ENCODE measurements around the gene SMCO2. TPM values are rescaled to one million over a fixed set of nuclear protein-coding genes. Genes with fewer than 3 reads are reported as not detected.

SMCO2 gene
- total and polyA plus RNA-seq, 12 donors: 0.42 to 0.88 (median 0.56) TPM; not detected in 8

DNA sequence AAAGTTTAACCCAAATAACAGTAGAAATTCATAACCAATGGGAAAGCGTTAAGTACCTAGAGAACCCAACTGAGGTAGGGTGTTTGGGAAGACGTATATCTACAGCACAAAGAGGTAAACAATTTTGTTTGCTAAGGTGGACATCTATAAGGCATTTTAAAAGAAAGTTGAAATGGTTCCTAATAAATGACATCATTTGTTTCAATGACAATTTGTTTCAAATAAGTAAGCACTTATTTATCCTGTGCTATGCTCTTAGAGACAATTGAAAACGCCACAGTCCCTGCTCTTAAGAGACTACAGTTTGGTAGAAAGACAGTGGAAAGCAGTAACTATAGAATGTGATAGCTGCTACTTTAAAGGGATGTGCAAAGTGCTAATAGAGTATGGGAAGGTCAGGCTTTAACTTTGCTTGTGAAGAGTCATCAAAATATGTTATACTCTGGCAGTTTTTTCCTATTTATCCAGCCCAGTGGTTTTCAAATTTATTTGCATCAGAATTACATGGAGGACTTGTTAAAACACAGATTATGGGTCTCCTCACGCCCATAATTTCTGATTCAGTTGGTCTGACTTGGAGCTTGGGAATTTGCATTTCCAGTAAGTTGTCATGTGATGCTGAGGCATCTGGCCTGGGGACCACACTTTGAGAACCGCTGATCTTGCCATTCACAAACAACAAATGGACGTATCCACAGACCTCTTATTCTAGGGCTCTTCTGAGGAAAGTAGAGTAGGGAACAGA is 19.6 kb upstream of the SMCO2 start:
- Histone ChIP-seq H3K4me3 (no peak overlapping the region), H3K27ac (no peak overlapping the region), H3K4me1 (replicated peaks in 1 of 2) (no peaks in the 10 kb centered on the region), H3K27me3 (no peaks in the 10 kb centered on the region), H3K9me3 (replicated peaks in 1 of 3) (no peaks in the 10 kb centered on the region), H3K36me3 (replicated peaks in 1 of 2) (no peaks in the 10 kb centered on the region)
- WGBS, 4 donors: 93 to 95% (median 94%) methylated on average over 6 of the region's 6 CpGs
- TF ChIP-seq POLR2A (IDR thresholded peaks at IDR 0.05) (no peak), CTCF (IDR thresholded peaks at IDR 0.05) (no peak)
- intact Hi-C loops (cut with DNase I): loop anchor here in 1 of 2 donors (10.0 kb wide), 1 partner anchor 228 kb away; no protein-coding TSS in a partner anchor
- no peak for DNase-seq

DNA sequence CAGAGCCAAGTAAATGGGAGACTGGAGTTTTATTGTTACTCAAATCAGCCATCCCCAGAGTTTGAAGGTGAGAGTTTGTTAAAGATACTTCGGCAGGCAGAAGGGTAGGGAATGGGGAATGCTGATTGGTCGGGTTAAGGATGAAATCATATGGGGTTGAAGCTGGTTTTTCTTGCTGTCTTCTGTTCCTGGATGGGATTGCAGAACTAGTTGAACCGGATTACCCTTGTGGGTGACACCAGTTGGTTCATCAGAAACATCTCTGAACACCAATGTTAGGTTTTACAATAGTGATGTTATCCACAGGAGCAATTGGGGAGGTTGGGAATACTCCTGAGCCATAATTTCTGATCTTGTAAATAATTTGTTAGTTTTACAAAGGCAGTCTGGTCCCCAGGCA is 18.7 kb upstream of the SMCO2 start:
- no peaks in the 10 kb centered on the region for H3K36me3 ChIP-seq (replicated peaks in 1 of 2)
- H3K4me1 ChIP-seq (replicated peaks in 1 of 2): no peaks in the 10 kb centered on the region
- 64 to 94% (median 92%) methylated on average over 3 of the region's 3 CpGs for WGBS, 4 donors
- no peaks in the 10 kb centered on the region for H3K9me3 ChIP-seq (replicated peaks in 1 of 3)
- no peaks in the 10 kb centered on the region for H3K27me3 ChIP-seq
- DNase-seq: no peak
- TF ChIP-seq CTCF (IDR thresholded peaks at IDR 0.05): no peak
- no peak overlapping the region for H3K4me3 ChIP-seq
- intact Hi-C loops (cut with DNase I): loop anchor here in 1 of 2 donors (10.0 kb wide), 1 partner anchor 227 kb away; no protein-coding TSS in a partner anchor
- H3K27ac ChIP-seq: no peak overlapping the region

GRCh38 chr12:27428466-27428865 is 18.1 kb upstream of the SMCO2 start:
- no peaks in the 10 kb centered on the region for H3K36me3 ChIP-seq (replicated peaks in 1 of 2)
- intact Hi-C loops (cut with DNase I): loop anchor here in 1 of 2 donors (10.0 kb wide), 1 partner anchor 226 kb away; no protein-coding TSS in a partner anchor
- H3K4me1 ChIP-seq (replicated peaks in 1 of 2): no peaks in the 10 kb centered on the region
- H3K9me3 ChIP-seq (replicated peaks in 1 of 3): no peaks in the 10 kb centered on the region
- no peak overlapping the region for H3K4me3 ChIP-seq
- no peak overlapping the region for H3K27ac ChIP-seq
- TF ChIP-seq POLR2A (IDR thresholded peaks at IDR 0.05) (no peak), CTCF (IDR thresholded peaks at IDR 0.05) (no peak)
- DNase-seq: no peak
- no peaks in the 10 kb centered on the region for H3K27me3 ChIP-seq

DNA sequence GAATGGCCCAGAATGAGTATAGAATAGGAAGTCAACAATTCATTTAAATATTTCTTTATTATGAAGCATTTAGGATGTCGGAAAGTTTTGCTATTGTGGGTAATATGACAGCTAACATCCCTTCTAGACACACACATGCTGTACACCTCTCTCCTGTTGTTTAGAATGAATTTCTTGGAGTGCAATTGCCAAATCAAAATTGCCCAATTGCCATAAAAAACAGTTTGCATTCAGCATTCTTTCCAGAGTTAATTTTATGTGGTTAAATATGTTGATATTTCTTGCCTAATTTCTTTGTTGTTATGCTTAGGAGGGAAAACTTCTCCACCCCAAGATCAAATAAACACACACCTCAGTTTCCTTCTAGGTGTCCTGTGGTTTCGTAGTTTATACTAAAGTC is 16.9 kb upstream of the SMCO2 start:
- Histone ChIP-seq H3K4me1 (replicated peaks in 1 of 2) (no peaks in the 10 kb centered on the region), H3K27me3 (no peaks in the 10 kb centered on the region), H3K9me3 (replicated peaks in 1 of 3) (no peaks in the 10 kb centered on the region), H3K4me3 (no peak overlapping the region), H3K27ac (no peak overlapping the region), H3K36me3 (replicated peaks in 1 of 2) (no peaks in the 10 kb centered on the region)
- 92 to 99% (median 93%) methylated on average over 2 of the region's 2 CpGs for WGBS, 4 donors
- DNase-seq: no peak
- intact Hi-C loops (cut with DNase I): loop anchor here (10.0 kb wide), 1 partner anchor 225 kb away; no protein-coding TSS in a partner anchor
- no peak for TF ChIP-seq CTCF (IDR thresholded peaks at IDR 0.05)
- TF ChIP-seq POLR2A (IDR thresholded peaks at IDR 0.05): no peak

Data from adrenal gland (tissue), 12 donors.